Upper lobe of left lung (tissue), 4 donors: ENCODE data around the gene SPDYC.

Experiments used
- EP300 ChIP-seq, 4 donors: sonication (generic); formaldehyde crosslinking; IDR thresholded peaks; one replicate each; pipeline ENCODE4 v1.5.1; 2017; ENCODE audit warnings: antibody characterized with exemption in 4 of 4, control low read depth in 2 of 4
- POLR2A ChIP-seq, 4 donors: fragments of 450-650 bp; IDR thresholded peaks; one replicate each; pipeline ENCODE4 v1.5.1; 2016 to 2017; ENCODE audit warnings: antibody characterized with exemption in 4 of 4, mild to moderate bottlenecking in 2 of 4

DNA sequence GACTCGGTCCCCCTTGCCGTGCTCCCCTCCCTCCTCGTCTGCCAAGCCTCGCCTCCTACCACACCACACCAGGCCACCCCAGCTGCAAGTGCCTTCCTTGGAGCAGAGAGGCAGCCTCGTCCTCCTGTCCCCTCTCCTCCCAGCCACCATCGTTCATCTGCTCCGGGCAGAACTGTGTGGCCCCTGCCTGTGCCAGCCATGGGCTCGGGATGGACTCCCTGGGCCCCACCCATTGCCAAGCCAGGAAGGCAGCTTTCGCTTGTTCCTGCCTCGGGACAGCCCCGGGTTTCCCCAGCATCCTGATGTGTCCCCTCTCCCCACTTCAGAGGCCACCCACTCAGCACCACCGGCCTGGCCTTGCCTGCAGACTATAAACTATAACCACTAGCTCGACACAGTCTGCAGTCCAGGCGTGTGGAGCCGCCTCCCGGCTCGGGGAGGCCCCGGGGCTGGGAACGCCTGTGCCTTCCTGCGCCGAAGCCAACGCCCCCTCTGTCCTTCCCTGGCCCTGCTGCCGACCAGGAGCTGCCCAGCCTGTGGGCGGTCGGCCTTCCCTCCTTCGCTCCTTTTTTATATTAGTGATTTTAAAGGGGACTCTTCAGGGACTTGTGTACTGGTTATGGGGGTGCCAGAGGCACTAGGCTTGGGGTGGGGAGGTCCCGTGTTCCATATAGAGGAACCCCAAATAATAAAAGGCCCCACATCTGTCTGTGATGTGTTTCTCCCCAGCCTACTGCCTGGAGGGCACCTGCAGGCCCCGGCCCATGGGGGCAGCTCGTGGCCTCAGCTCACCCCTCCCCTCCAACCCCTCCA lies 41.5 kb downstream of the SPDYC start:
- no peak for TF ChIP-seq POLR2A (IDR thresholded peaks at IDR 0.05)
- TF ChIP-seq EP300 (IDR thresholded peaks at IDR 0.05) = no peak
